Right forelimb (tissue), 1 donor: Measurements from ENCODE around the gene LGR5.
"Not testable (repeated sequence)": the region's sequence is repeated elsewhere in the genome, so short reads cannot be mapped to it uniquely, and the experiment has no call there.

ENCODE experiments used
- DNase-seq: peaks from one replicate; pipeline ENCODE4 v3.0.0-alpha.2; 2018

The LGR5 gene

GRCh38 chr12:71552728-71553501 lies 113.3 kb downstream of the LGR5 start:
- no peak for DNase-seq

GRCh38 chr12:71555191-71555590 lies 115.6 kb downstream of the LGR5 start:
- DNase-seq: no peak

- DNase-seq: not testable (repeated sequence)
Observed at GRCh38 chr12:71555789-71556188, 116.2 kb downstream of the LGR5 start.

GRCh38 chr12:71556448-71556847 lies 116.8 kb downstream of the LGR5 start:
- no peak for DNase-seq

- no peak for DNase-seq
Observed at GRCh38 chr12:71556875-71557274, 117.3 kb downstream of the LGR5 start.

GRCh38 chr12:71558445-71558844 lies 118.8 kb downstream of the LGR5 start:
- no peak for DNase-seq

GRCh38 chr12:71562676-71563595 lies 123.3 kb downstream of the LGR5 start:
- no peak for DNase-seq

- DNase-seq: no peak
Observed at GRCh38 chr12:71565535-71565934, 125.9 kb downstream of the LGR5 start.

GRCh38 chr12:71566655-71567054 lies 127.1 kb downstream of the LGR5 start:
- no peak for DNase-seq

- no peak for DNase-seq
Observed at GRCh38 chr12:71567537-71567936, 127.9 kb downstream of the LGR5 start.

- not testable (repeated sequence) for DNase-seq
Observed at GRCh38 chr12:71569885-71570284, 130.3 kb downstream of the LGR5 start.

- DNase-seq: no peak
Observed at GRCh38 chr12:71576496-71576895, 136.9 kb downstream of the LGR5 start.

- DNase-seq: no peak
Observed at GRCh38 chr12:71578694-71579258, 139.2 kb downstream of the LGR5 start.

GRCh38 chr12:71581206-71581605 lies 141.6 kb downstream of the LGR5 start:
- DNase-seq: no peak

GRCh38 chr12:71582925-71583324 lies 143.3 kb downstream of the LGR5 start:
- DNase-seq: no peak

GRCh38 chr12:71584356-71584755 lies 144.8 kb downstream of the LGR5 start:
- no peak for DNase-seq

GRCh38 chr12:71585218-71585617 lies 145.6 kb downstream of the LGR5 start:
- DNase-seq: no peak

GRCh38 chr12:71587012-71587411 lies 147.4 kb downstream of the LGR5 start:
- DNase-seq: no peak

- DNase-seq: no peak
Observed at GRCh38 chr12:71589478-71589881, 149.9 kb downstream of the LGR5 start.

- no peak for DNase-seq
Observed at GRCh38 chr12:71591601-71592000, 152.0 kb downstream of the LGR5 start.

- DNase-seq: no peak
Observed at GRCh38 chr12:71592841-71593240, 153.2 kb downstream of the LGR5 start.

- no peak for DNase-seq
Observed at GRCh38 chr12:71594214-71594948, 154.8 kb downstream of the LGR5 start.

- no peak for DNase-seq
Observed at GRCh38 chr12:71599210-71599609, 159.6 kb downstream of the LGR5 start.
